GM23248 (cell line): Measurements from ENCODE around the gene PTGS1. TPM values are rescaled to one million over a fixed set of nuclear protein-coding genes. Genes with fewer than 3 reads are reported as not detected.
"Not testable (repeated sequence)": the region's sequence is repeated elsewhere in the genome, so short reads cannot be mapped to it uniquely, and the experiment has no call there.

Experiments
- DNase-seq: peaks from one replicate; pipeline ENCODE4 v3.0.0-alpha.2; 2015
- H2AFZ ChIP-seq: fragments of 200-600 bp; sonication (generic); 2 replicates; pipeline ENCODE4 v1.6.1; 2016; ENCODE audit warnings: antibody characterized with exemption
- H3F3A ChIP-seq: fragments of 200-600 bp; sonication (generic); 2 replicates; pipeline ENCODE4 v1.6.1; 2016; ENCODE audit warnings: mild to moderate bottlenecking, antibody characterized with exemption, mixed run types; ENCODE audit not compliant: insufficient read depth
- H3K27ac ChIP-seq: fragments of 200-600 bp; sonication (generic); 2 replicates; pipeline ENCODE4 v1.5.1; 2016; ENCODE audit warnings: mild to moderate bottlenecking
- H3K27me3 ChIP-seq: fragments of 200-600 bp; sonication (generic); replicated peaks from 2 replicates; pipeline ENCODE4 v1.6.1; 2016; ENCODE audit warnings: mild to moderate bottlenecking; ENCODE audit not compliant: insufficient read depth
- H3K36me3 ChIP-seq: fragments of 200-600 bp; sonication (generic); 2 replicates; pipeline ENCODE4 v1.6.1; 2016; ENCODE audit warnings: low read depth, mild to moderate bottlenecking
- H3K4me1 ChIP-seq: fragments of 200-600 bp; sonication (generic); 2 replicates; pipeline ENCODE4 v1.6.1; 2016; ENCODE audit warnings: mild to moderate bottlenecking; ENCODE audit not compliant: insufficient read depth
- H3K4me2 ChIP-seq: fragments of 200-600 bp; sonication (generic); one replicate; pipeline ENCODE4 v1.6.1; 2016; ENCODE audit warnings: mild to moderate bottlenecking; ENCODE audit not compliant: unreplicated experiment
- H3K4me3 ChIP-seq: fragments of 200-600 bp; sonication (generic); 2 replicates; pipeline ENCODE4 v1.5.1; 2016; ENCODE audit warnings: mild to moderate bottlenecking
- H3K79me2 ChIP-seq: fragments of 200-600 bp; sonication (generic); 2 replicates; pipeline ENCODE4 v1.6.1; 2016; ENCODE audit warnings: mild to moderate bottlenecking; ENCODE audit not compliant: insufficient read depth
- H3K9ac ChIP-seq: fragments of 200-600 bp; sonication (generic); 2 replicates; pipeline ENCODE4 v1.6.1; 2016; ENCODE audit warnings: mild to moderate bottlenecking
- H3K9me2 ChIP-seq: fragments of 200-600 bp; sonication (generic); 2 replicates; pipeline ENCODE4 v1.6.1; 2016; ENCODE audit warnings: mixed run types, mild to moderate bottlenecking, moderate library complexity; ENCODE audit not compliant: insufficient read depth
- H3K9me3 ChIP-seq: fragments of 200-600 bp; sonication (generic); one replicate; pipeline ENCODE4 v1.6.1; 2017; ENCODE audit warnings: low read depth
- H4K20me1 ChIP-seq: fragments of 200-600 bp; sonication (generic); 2 replicates; pipeline ENCODE4 v1.6.0; 2016; ENCODE audit not compliant: insufficient read depth
- EZH2 ChIP-seq: fragments of 200-600 bp; sonication (generic); IDR thresholded peaks from 2 replicates; pipeline ENCODE4 v1.6.1; 2018; ENCODE audit warnings: antibody characterized with exemption, mild to moderate bottlenecking; ENCODE audit not compliant: insufficient read depth, poor library complexity, severe bottlenecking
- EZH2phosphoT487 ChIP-seq: fragments of 200-600 bp; sonication (generic); IDR thresholded peaks from 2 replicates; pipeline ENCODE4 v1.6.1; 2018; ENCODE audit warnings: antibody characterized with exemption, moderate library complexity, mild to moderate bottlenecking, low read depth; ENCODE audit not compliant: insufficient read depth
- WGBS, 2 experiments: methylation state at CpG; one replicate each; pipeline ENCODE4 v1.1.6; 2015 to 2017; ENCODE audit warnings: low lambda C conversion rate in 2 of 2, low coverage in 1 of 2; ENCODE audit errors: missing lambda C conversion rate in 2 of 2; 5-methylcytosine and 5-hydroxymethylcytosine counted together
- in situ Hi-C: fragments of 300-500 bp; cut with MboI; formaldehyde crosslinking; loops from 2 replicates; pipeline ENCODE4 v1.15.0; 2020
- polyA plus RNA-seq: library from polyadenylated mRNA; unstranded; fragments of >200 nt; fragmentation: Nextera tagmentation; extraction: Ambion mirVana; gene quantifications from 2 replicates; pipeline ENCODE4 v1.2.1, GENCODE V29; 2016
- total RNA-seq: library from RNA; depleted of rRNA; stranded (reverse); fragments of >200 nt; shearing (Covaris generic); gene quantifications from 2 replicates; pipeline ENCODE4 v1.2.3, GENCODE V29; 2014

PTGS1 gene
- total and polyA plus RNA-seq, 2 experiments from 2014 or later: 39.6 to 43.8 TPM

- TF ChIP-seq EZH2 (no peak), EZH2phosphoT487 (no peak)
- Histone ChIP-seq H4K20me1 (no peaks in the 10 kb centered on the region), H3K9ac (no peak overlapping the region), H3K4me3 (no peak overlapping the region), H3K9me3 (no peaks in the 10 kb centered on the region), H2AFZ (no peak overlapping the region), H3K79me2 (no peaks in the 10 kb centered on the region), H3K9me2 (no peaks in the 10 kb centered on the region), H3K27me3 (no peaks in the 10 kb centered on the region), H3K4me2 (no peak overlapping the region), H3F3A (peaks cover 19% of the 10 kb centered on the region; the same call in 1 of the 2 replicates), H3K4me1 (peaks cover 15% of the 10 kb centered on the region; the same call in 1 of the 2 replicates), H3K27ac (no peak overlapping the region), H3K36me3 (peaks cover 26% of the 10 kb centered on the region; the same call in 1 of the 2 replicates)
- no peak for DNase-seq
- in situ Hi-C loops: no loop called here
- 95 to 100% methylated on average over 2 of the region's 2 CpGs for WGBS, 2 experiments
Observed at GRCh38 chr9:122327175-122327574, 43.6 kb upstream of the PTGS1 start.

DNA sequence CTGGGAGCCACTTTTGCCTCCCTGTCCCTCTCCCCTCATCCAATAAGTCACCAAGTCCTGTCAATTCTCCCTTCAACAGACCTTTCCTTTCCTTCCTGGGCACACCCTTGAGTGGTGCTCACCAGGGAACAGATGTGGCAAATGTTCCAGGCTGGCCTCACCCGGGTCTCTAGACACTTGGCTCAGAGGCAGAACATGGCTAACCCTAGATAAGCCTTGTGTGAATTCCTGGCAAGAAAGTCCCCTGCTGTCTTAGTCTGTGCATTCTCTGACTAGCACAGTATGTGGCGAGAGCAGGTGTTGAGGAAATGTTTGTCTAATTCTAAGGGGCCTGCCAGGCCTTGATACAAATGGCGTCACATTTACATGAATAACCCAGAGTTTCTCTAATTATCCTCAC, 41.2 kb upstream of the PTGS1 start:
- in situ Hi-C loops: no loop called here
- no peak for DNase-seq
- Histone ChIP-seq H3K27me3 (no peaks in the 10 kb centered on the region), H3K36me3 (peaks cover 11% of the 10 kb centered on the region; the same call in 1 of the 2 replicates), H3K4me2 (no peak overlapping the region), H4K20me1 (no peaks in the 10 kb centered on the region), H3K9ac (no peak overlapping the region), H3K79me2 (no peaks in the 10 kb centered on the region), H3K9me3 (no peaks in the 10 kb centered on the region), H3K4me1 (peaks cover 11% of the 10 kb centered on the region; the same call in 1 of the 2 replicates), H3F3A (peaks cover 8% of the 10 kb centered on the region; the same call in 1 of the 2 replicates), H3K4me3 (no peak overlapping the region), H3K9me2 (no peaks in the 10 kb centered on the region), H2AFZ (no peak overlapping the region), H3K27ac (no peak overlapping the region)
- TF ChIP-seq EZH2 (no peak), EZH2phosphoT487 (no peak)
- WGBS, 2 experiments: 81 to 83% methylated on average over 3 of the region's 3 CpGs

GRCh38 chr9:122330466-122330865, 40.4 kb upstream of the PTGS1 start:
- H3K4me3 ChIP-seq, H3K4me2 ChIP-seq, H3K9me2 ChIP-seq, H2AFZ ChIP-seq, H3K36me3 ChIP-seq, H3K9ac ChIP-seq, H3F3A ChIP-seq, H3K27ac ChIP-seq, DNase-seq, H3K27me3 ChIP-seq, H4K20me1 ChIP-seq, H3K4me1 ChIP-seq, H3K79me2 ChIP-seq, in situ Hi-C loops, H3K9me3 ChIP-seq: not testable (repeated sequence)
- 92 to 95% methylated on average over 6 of the region's 6 CpGs for whole genome bisulfite sequencing, 2 experiments

DNA sequence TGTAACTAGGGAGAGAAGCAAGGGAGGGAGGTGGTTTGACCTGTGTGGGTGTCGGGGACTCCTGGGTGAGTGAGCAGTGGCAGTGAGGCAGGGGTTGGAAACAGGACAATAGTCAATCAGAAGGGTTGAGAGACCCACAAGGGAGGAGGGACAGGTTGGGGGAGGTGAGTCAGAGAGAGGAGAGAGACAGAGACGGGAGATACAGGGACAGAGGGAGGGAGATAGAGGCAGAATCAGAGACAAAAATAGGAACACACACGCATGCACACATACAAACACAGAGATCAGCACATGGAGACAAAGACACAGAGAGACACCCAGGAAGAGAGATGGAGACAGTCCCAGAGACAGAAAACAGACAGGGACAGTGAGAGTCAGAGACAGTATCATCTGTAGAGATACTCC, 39.3 kb upstream of the PTGS1 start:
- Histone ChIP-seq H3K4me2 (no peak overlapping the region), H3K36me3 (peaks cover 9% of the 10 kb centered on the region; the same call in 1 of the 2 replicates), H3K4me3 (no peak overlapping the region), H3K9ac (no peak overlapping the region), H2AFZ (no peak overlapping the region), H3K4me1 (no peaks in the 10 kb centered on the region), H3K79me2 (no peaks in the 10 kb centered on the region), H3F3A (no peaks in the 10 kb centered on the region), H3K27me3 (no peaks in the 10 kb centered on the region), H3K9me2 (no peaks in the 10 kb centered on the region), H3K9me3 (no peaks in the 10 kb centered on the region), H4K20me1 (no peaks in the 10 kb centered on the region), H3K27ac (no peak overlapping the region)
- WGBS, 2 experiments: 87% methylated on average over 3 of the region's 3 CpGs
- no peak for TF ChIP-seq EZH2
- no peak for TF ChIP-seq EZH2phosphoT487
- DNase-seq: no peak
- in situ Hi-C loops: no loop called here

GRCh38 chr9:122332083-122332482, 38.7 kb upstream of the PTGS1 start:
- Histone ChIP-seq H3K9ac (no peak overlapping the region), H3K4me2 (no peak overlapping the region), H3K4me3 (no peak overlapping the region), H3K79me2 (no peaks in the 10 kb centered on the region), H4K20me1 (no peaks in the 10 kb centered on the region), H3K27me3 (no peaks in the 10 kb centered on the region), H3F3A (no peaks in the 10 kb centered on the region), H3K4me1 (no peaks in the 10 kb centered on the region), H2AFZ (no peak overlapping the region), H3K9me3 (no peaks in the 10 kb centered on the region), H3K9me2 (no peaks in the 10 kb centered on the region), H3K36me3 (peaks cover 4% of the 10 kb centered on the region; the same call in 1 of the 2 replicates), H3K27ac (no peak overlapping the region)
- TF ChIP-seq EZH2phosphoT487 (no peak), EZH2 (no peak)
- WGBS, 2 experiments: 63 to 66% methylated on average over 6 of the region's 6 CpGs
- DNase-seq: no peak
- in situ Hi-C loops: no loop called here
